Ramos (cell line): ENCODE measurements around the gene CNST.

ENCODE experiments used
- in situ Hi-C: fragments of 300-500 bp; cut with MboI; formaldehyde crosslinking; loops from one replicate; pipeline ENCODE4 v1.14.3; 2022; ENCODE audit warnings: low sequenced_read_pairs; ENCODE audit not compliant: unreplicated experiment

The CNST gene, protein sequence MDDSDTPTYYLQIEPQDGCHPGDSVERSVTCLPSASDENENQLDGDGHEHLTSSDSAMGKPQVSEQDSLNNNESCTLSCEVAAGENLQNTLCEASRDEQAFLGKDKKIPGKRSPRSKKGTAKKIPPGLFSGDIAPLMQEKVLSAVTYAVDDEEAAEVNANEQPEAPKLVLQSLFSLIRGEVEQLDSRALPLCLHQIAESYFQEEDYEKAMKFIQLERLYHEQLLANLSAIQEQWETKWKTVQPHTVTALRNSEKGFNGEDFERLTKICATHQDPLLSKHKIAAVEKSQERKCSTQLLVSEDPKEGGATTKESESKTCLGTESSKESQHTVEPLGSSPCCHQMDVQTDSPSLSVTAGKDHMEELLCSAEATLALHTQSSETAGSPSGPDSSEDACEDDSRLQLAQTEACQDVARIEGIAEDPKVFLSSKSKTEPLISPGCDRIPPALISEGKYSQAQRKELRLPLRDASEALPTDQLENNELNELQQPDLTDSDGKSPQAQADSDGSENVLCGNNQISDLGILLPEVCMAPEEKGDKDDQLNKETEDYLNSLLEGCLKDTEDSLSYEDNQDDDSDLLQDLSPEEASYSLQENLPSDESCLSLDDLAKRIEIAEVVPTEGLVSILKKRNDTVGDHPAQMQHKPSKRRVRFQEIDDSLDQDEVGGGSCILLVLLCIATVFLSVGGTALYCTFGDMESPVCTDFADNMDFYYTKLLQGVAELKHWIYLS

DNA sequence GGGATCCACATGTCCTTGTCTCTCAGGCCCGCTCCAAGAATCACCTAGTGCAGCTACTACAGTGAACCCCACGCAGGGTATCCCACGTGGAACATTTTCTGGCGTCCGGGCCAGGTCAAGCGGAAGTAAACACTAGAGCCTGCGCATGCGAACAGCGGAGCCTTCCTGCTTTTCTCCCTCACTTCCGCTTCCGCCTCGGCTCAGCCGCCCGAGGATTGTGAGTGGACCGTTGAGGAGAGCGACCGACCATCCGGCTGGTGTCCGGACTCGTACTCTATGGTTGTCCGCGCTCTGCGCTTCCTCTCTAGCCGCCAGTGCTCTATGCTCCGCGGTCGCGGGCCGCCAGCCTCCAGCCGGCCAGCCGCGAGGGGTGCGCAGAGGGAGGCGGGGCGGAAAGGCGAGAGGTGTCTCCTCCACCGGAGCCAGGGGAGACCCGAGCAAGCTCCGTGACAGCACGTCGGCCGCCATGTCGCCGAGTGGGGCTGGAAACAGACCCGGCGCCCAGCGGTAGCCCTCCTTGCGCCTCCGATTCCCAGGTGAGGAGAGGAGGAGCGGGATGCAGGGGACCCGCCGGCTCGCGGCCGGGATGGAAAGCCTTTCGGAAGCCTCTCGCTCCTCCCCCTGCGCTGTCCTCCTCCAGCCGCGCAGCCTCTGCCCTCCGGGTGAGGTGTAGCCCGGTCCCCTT lies at the start of gene CNST, which contains the start of gene TFB2M:
TSS of gene CNST (plus strand) at position 329 of the 685 bp plus-strand sequence. CDS start 25,107 bp downstream, outside the sequence.
TSS of gene TFB2M (minus strand) at position 134 of the 685 bp plus-strand sequence. CDS start at position 11, 123 bp downstream.
- in situ Hi-C loops: no loop called here

DNA sequence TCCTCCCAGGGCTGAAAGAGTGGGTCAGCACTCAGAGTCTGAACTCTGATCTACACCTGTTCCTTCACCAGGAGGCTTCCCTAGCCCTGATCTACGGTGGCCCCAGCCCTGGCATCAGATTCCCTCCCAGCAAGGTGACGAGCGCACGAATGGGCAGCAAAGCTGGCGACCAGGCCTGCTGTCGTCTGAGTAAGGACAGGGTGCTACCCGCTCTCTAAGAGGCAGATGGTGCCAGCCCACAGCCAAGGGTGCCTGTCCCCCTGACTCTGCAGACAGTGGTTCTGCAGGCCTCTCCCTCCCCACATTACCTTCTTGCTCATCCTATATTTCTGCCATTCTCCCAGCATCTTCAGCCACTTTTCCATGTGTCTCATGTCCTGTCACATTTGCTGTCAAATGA lies 48.9 kb upstream of the CNST start:
- in situ Hi-C loops: no loop called here

DNA sequence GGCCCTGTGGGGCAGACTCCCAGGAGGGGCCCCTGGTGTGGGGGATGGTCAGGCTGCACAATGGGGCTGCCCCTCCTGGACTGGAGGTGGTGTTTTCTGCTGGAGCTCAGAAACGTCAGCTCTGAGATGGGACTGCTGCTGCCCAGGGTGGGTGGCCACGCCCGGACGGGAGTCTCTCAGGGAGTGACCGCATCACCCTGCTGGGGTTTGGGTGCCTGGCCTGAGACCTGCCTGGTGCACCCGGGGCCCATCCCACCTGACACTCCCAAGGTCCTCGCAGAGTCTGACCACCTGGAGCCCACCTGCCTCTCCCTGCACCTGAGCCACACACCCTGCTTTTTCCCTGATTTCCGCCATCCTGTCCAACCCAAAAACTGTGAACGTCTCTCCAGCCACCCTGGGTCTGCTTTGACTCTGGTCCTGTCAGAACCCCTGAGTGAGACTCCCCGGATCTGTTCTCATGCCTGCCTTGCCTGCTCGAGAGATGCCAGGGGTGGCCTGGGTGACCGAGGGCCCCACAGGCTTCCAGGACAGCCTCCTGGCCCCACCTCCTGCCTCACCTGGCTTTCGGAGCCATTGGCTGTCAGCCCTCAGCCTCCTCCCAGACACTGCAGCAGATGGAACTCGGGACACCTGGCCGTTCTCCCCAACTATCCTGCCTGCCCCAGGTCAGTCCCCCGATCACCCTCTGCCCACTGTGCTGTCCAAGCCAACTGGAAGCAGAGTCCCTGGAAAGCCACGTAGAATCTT lies 47.6 kb upstream of the CNST start:
- in situ Hi-C loops: no loop called here

DNA sequence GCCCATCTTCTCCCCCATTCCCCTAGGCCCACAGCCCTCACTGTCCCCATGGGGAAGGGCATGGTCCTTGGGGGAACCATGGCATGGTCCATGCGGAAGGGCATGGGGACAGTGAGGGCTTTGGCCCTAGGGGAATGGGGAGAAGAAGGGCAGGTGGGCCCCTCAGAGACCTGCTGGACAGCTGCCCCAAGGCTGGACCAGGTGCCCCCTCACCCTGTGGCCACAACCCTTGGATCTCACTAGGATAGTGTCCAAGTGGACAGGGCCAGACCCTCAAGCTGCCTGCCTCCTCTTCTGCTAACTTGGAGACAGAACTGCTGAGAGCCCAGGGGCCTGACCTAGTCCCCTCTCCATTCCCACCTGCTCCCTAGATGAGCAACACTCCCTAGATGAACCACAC lies 46.7 kb upstream of the CNST start:
- in situ Hi-C loops: no loop called here

DNA sequence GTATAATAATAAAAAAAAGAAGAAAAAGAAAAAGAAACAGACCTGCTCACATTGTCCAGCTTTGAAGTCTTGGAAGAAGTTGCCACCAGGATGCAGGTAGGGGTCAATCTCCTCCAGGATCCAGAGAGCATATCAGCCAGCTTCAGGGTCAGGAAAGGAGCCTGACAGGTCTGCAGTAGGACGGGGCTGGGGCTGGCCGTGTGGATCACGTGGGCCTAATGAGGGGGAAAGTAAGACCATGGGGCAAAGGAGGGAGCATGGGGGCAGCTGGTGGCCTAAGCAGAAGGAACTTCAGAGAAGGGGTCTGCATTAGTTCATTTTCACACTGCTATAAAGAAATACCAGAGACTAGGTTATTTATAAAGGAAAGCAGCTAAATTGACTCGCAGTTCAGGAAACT lies 39.9 kb upstream of the CNST start:
- in situ Hi-C loops: no loop called here

DNA sequence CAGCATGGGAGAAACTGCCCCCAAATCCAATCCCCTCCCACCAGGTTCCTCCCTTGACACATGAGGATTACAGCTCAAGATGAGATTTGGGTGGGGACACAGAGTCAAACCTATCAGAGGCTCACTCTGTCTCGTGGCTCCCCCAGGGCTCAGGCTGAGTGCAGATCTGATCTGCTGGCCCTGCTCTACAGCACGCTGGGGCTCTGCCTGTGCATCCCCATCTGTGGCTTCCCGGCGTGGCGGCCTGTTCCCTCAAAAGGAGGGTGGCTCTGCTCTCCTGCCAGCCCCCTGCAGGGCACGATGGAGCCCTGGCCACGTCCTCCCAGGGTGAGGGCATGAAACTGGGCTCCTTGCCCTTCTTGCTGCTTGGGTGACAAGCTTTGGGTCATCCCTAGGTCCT lies 39.3 kb upstream of the CNST start:
- in situ Hi-C loops: no loop called here

DNA sequence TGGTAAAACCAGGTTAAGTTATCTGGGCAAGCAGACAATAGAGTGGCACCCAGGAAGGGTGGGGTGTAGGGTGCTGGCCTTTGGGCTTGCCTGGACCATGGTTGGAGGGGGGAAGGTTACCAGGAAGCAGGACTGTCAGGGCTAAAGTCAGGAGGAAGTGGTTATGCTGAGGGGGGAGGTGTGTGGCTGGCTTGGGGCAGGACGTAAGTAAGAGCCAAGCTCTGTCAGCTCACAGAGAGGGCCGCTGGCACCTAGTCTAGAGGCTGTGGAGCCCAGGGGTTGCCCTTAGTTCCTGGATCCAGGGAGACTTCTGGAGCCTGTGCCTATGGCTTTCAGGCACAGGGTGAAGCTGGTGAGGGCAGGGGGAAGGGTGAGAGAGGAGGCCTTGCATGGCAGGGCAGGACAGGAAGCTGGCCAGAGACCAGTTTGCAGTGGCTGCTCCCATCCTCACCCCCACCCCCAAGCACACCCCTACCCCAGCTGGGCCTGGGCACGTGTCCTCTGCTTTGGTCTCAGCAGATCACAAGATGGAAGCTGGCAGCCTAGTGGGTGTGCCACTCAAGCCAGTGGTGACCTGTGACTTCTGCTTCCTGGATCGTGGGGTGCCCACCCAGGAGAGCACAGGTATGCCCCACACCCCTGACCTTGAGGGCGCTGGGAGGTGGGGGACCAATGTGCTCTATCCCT lies 38.7 kb upstream of the CNST start:
- in situ Hi-C loops: no loop called here

DNA sequence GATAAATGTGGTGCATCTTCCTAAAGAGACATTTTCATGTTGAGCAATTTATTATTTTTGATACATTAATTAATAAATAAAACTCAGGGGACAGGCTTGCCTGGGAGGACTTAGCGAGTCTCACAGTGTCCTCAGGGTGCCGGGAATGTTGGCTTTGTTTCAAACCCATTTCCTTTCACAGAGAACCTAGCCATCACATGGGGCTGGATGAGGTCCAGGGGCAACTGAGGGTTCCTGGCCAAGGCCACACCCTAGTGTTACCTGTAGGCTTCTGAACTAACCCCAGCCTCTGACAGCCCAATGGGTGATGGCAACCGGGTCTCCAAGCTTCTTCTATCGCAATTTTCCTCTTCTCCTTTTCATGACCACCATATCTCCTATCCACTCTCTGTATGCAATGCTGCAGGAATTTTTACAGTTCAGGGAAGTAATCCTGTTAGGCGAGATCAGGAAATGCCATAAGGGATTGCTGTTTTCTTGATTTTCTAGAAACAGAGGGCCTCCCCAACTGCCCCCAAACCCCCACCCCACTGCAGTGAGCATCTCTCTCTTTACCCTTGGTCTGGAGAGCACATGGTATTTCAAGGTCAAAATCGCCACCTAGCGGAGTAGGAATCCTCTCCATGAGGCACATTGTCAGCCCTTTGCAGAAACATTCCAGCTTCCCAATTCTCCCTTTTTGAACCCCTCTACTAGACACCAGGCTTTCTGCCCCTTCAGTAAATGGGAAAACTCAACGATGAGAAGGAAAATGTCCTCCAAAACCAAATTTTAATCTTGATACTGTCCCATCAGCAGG lies 37.1 kb upstream of the CNST start:
- in situ Hi-C loops: no loop called here

DNA sequence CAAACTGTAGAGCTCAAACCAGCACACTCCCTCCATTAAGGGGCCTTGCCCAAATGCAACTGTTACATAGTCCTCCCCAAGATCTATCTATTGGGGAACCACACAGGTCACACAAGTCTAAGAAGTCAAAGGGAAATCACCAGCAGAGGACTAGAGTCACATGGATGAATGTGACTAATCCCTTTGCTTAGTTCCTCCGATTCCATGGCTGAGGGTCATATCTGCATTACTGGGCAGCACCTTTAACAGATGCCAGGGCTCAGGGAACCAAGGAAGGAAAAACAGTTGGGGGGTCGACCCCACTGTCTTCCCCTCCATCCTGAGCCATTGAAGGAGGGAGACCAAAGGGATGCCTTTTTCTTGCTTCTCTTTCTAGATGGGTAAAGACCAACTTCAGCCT lies 35.8 kb upstream of the CNST start:
- in situ Hi-C loops: no loop called here

DNA sequence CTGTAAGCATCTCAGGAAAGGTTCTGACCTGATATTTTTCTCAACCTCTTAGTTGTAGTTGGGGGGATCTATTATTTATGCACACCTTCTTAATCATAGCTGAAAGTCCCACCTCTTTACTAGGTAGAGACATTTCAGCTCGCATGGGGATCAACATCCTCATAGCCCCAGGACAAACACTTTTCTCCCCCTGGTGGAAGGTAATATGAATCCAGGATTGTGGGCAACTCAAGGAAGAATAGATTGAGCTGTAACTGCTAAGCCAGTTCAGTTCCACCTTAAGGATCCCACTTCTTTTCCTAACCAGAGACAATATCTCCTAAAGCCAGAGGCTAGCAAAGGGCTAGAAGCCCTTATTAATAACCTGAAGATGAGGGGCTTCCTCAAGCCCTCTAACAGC lies 33.7 kb upstream of the CNST start:
- in situ Hi-C loops: no loop called here

DNA sequence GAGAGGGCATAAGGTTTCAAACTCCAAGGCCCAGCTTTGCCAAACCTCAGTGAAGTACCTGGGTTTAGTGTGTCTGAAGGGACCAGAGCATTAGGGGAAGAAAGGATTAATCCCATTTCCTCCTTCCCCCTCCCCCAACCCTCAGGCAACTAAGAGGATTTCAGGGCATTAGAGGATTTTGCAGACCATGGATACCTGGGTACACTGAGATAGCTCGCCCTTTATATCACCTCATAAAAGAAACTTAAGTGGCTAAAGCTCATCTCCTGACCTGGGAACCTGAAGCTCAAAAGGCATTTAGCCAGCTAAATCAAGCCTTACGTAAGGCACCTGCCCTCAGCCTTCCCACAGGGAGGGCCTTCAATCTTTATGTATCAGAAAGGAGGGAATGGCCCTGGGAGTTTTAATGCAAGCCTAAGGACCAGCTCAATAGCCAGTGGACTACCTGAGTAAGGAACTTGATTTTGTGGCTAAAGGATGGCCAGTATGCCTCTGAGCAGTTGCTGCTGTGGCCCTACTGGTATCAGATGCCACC lies 32.8 kb upstream of the CNST start:
- in situ Hi-C loops: no loop called here

DNA sequence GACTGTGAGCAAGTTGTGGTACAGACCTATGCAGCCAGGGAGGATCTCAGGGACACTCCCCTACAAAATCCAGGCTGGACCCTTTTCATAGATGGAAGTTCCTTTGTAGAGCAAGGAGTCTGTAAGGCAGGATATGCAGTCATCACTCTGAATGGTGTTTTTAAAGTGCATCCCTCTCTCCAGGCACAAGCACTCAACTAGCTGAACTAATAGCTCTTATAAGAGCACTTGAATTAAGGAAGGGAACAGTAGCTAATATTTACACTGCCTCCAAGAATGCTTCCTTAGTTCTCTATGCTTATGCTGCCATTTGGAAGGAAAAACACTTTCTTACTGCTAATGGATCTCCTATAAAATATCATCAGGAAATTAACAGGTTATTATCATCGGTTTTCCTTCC lies 32.1 kb upstream of the CNST start:
- in situ Hi-C loops: no loop called here

DNA sequence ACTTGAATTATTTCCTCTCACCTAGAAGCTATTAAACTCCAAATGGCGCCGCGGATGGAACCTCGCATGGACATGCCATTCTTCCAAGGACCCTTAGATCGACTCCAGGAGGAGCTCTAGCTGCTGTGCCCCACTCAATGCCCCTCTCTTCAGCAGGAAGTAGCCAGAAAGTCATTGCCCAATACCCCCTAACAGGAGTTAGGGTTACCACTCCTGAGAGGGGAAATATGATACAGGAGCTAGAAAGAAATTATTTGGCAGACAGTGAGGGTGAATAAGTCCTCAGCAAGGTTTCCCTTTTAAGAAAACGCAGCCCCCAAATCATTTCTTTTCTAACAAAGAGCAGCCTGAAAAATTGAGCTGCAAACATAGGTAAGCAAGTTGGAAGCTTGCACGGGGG lies 28.8 kb upstream of the CNST start:
- in situ Hi-C loops: no loop called here

DNA sequence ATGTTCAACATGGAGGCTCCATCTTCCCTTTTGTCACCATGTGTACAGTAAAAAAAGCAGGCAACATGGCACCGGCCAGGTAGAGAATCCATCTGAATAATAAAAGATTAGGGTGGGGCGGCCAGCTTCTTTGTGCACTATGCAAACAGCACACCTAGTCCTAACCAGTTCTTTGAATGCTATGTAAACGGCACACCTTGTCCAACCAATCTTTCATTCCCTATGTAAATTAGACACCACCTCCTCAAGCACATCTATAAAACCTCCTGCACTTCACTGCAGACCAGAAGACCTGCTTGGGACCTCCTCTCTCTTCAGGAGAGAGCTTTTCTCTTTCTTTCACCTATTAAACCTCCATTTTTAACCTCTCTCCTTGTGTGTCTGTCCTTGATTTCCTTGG lies 28.4 kb upstream of the CNST start:
- in situ Hi-C loops: no loop called here

DNA sequence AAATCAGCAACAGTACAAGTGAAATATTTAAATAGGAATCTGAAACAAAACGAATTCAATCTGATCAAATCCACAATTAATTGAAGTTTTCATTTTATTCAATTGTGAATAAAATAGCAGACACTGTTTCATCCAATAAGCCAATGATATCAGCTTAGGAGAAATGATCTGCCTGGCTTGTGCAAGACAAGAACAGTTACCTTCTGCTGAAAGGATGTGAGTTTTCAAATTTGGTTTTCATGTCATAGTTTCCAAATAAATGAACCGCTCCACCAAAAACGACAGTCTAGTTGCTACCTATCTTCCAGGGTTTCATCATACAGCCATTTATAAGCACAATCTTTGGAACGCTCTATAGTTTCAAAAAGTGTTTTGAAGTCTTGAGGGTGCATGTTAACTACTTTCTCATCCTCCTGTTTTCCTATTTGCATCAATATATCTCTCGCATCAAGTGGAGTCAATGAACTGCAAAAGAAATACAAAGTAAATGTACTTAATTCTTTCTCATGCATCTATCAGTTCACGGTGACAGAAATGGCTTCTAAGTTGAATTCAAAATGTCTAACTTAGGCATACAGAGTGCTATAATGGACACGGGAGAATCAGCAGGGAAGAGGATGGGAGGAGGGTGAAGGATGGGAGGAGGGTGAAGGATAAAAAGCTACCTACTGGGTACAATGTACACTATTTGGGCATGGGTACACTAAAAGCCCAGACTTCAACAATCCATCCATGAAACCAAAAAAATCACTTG lies 25.3 kb upstream of the CNST start:
- in situ Hi-C loops: no loop called here

DNA sequence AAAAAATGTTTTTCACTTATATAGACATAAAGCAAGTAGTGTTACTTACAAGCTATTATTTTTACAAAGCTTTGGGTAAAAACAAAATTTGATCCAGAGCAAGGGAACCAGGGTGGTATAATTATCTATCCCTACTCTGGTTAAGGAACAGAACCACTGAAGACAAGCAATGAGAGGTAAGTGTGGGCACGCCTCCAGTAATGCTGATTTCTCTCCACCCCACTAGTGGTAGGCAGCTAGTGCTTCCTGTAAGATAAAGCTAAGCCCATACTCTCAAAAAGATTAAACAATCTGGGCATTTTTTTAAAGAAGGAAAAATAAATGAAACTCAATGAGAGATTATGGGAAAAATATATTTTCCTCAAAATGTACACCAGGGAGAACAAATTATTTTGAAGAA lies 22.3 kb upstream of the CNST start:
- in situ Hi-C loops: no loop called here

DNA sequence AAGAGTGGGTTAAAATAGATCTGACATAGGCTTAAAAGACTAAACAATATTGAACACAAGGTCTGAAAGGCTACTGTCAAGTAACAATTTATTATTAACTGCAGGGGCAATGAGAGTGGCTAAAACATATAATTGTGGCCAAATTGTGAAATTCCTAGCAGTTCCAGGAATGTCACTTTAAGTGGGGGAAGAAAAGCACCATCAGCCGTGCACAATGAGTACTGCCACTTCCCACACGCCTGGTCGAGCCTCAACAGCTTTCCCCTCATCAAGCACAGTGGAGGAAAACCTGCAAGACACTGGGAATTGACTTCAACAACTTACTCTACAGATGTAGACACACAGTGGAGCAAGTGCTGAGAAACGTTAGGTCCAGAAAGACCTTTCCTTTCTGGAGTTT lies 16.6 kb upstream of the CNST start:
- in situ Hi-C loops: no loop called here

DNA sequence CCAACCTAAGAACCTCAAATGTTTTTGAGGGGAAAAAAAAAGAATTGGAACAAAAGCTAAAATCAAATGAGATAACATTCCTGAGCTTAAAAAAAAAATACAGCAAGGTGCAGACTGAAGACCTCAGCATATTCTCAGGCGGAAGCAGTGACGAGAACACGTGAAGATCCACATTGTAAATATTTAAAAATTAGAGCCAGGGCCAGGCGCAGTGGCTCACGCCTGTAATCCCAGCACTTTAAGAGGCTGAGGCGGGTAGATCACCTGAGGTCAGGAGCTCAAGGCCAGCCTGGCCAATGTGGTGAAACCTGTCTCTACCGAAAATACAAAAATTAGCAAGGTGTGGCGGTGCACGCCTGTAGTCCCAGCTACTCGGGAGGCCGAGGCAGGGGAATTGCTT lies 15.9 kb upstream of the CNST start:
- in situ Hi-C loops: no loop called here
